ENCODE data around the gene METRN.
"Not testable (repeated sequence)": the region's sequence is repeated elsewhere in the genome, so short reads cannot be mapped to it uniquely, and the experiment has no call there.

The METRN gene

GRCh38 chr16:754121-754607 is 39.2 kb downstream of the METRN start:
- not testable (repeated sequence) for DNase-seq (ENCODE audit: low read depth in 1 of 2, low spot score in 1 of 2)

DNA sequence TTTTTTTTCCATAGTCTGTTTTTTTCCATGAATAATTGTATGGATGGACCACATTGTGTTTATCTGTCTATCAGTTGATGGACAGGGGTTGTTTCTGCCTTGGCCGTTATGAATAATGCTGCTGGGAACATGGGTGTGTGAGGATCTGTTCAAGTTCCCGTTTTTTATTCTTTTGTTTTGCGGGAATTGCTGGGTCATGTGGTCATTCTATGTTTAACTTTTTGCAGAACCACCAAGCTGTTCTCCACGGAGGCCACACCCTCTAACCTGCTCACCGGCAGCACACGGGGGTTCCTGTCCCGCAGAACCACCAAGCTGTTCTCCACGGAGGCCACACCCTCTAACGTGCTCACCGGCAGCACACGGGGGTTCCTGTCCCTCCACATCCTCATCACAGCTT is 39.7 kb downstream of the METRN start:
- no peak for DNase-seq (ENCODE audit: low read depth in 1 of 2, low spot score in 1 of 2)

DNA sequence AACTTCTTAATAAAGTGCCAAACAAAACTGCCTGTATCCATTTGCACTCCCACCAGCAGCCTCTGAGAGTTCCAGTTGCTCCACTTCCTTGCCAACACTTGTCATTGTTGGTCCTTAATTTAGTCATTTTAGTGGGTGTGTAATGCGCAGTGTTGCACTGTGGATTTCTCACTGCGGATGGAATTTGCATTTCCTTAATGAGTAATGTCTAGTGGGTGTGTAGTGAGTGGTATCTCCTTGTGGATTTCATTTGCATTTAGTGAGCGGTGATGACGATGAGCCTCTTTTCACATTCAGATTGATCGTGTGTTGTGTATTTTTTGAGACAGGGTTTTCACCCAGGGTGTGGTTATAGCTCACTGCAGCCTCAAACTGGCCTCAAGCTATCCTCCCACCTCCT is 41.5 kb downstream of the METRN start:
- no peak for DNase-seq (ENCODE audit: low read depth in 1 of 2, low spot score in 1 of 2)

GRCh38 chr16:759110-759910 is 44.4 kb downstream of the METRN start:
- DNase-seq (ENCODE audit: low read depth in 1 of 2, low spot score in 1 of 2), result no peak

- no peak for DNase-seq (ENCODE audit: low read depth in 1 of 2, low spot score in 1 of 2)
These were observed 45.1 kb downstream of the METRN start for GRCh38 chr16:760065-760464.

DNA sequence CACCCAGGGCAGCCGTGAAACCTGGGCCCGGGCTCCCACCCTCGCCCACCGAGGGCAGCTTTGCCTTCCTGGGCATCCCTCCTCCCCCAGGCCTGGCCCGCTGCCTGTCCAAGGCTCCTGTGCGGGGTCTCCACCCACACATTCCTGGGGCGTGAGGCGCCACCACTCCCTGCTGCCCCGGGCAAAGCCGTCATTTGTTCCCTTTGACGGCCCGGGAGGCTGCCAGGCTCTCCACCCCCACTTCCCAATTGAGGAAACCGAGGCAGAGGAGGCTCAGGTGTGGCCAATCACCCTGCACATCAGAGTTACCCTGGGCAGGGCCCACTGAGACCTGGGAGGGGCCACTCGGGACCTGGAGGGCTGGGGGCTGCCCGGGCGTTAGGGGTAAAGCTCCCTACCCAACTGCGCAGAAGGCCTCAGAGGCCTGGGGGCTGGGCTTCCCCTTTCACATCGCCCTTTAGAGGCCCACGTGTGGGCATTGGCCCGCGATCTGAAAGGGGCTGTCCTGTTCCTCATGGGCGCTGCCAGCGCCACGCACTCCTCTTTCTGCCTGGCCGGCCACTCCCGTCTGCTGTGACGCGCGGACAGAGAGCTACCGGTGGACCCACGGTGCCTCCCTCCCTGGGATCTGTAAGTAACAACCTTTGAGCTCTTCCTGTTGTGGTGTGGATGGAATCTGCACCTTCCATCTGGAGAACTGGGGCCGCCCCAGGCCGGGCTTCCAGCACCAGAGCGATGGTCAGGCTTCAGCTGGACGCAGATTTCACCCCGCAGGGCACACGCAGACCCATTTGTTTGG is 45.8 kb downstream of the METRN start, which contains the start of gene MSLN:
MSLN (plus strand) TSS at position 190 of the 799 bp plus-strand sequence. CDS start 1,947 bp downstream, outside the sequence.
- no peak for DNase-seq (ENCODE audit: low read depth in 1 of 2, low spot score in 1 of 2)

GRCh38 chr16:761625-762513 is 47.0 kb downstream of the METRN start:
- no peak for DNase-seq (ENCODE audit: low read depth in 1 of 2, low spot score in 1 of 2)

- DNase-seq (ENCODE audit: low read depth in 1 of 2, low spot score in 1 of 2), result no peak
These were observed 47.8 kb downstream of the METRN start for GRCh38 chr16:762595-763268.

DNA sequence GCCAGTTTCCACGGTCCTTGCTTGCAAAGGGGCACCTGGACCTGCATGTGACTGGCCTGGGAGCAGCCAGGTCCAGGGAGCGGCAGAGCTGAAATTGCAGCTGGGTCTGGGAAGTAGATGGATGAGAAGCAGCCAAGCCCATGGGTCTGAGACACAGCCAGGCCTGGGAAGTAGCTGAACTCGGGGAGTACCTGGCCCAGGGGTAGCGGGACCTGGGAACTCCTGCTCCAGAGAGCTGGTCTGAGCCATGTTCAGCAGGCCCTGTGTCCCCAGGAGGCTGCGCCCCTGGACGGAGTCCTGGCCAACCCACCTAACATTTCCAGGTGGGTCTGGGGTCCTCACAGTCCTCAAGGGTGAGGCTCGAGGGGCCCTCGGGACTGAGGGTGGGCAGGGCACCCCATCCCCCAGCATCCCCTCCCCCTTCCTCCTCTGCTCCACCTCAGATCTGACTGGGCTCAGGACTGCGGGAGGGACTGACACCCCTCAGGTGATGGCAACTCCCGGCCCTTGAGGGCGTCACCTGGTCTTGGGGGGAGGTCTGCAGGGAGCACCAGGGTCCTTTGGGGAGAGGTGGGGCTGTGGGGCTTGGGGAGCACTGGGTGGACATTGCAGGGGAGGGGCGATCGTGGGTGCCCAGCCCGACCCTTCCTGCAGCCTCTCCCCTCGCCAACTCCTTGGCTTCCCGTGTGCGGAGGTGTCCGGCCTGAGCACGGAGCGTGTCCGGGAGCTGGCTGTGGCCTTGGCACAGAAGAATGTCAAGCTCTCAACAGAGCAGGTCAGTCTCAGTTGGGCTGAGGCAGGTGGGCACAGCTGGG is 48.7 kb downstream of the METRN start:
- DNase-seq (ENCODE audit: low read depth in 1 of 2, low spot score in 1 of 2), result no peak

- no peak for DNase-seq (ENCODE audit: low read depth in 1 of 2, low spot score in 1 of 2)
These were observed 49.3 kb downstream of the METRN start for GRCh38 chr16:764184-764750.

DNA sequence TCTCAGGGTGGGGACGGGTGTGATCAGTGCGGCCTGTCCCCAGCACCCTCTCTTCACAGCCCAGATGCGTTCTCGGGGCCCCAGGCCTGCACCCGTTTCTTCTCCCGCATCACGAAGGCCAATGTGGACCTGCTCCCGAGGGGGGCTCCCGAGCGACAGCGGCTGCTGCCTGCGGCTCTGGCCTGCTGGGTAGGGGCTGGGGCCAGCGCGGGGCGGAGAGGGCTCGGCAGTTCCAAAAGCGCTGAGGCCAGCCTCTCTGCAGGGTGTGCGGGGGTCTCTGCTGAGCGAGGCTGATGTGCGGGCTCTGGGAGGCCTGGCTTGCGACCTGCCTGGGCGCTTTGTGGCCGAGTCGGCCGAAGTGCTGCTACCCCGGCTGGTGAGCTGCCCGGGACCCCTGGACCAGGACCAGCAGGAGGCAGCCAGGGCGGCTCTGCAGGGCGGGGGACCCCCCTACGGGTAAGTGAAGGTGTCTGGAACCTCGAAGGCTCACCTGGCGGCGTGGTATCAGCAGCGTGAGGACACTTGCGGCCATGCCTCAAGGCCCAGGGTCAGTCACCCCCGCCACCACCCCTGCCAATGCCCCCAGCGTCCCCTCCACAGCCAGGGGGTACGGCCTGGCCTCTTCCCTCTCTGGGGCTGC is 50.0 kb downstream of the METRN start:
- no peak for DNase-seq (ENCODE audit: low read depth in 1 of 2, low spot score in 1 of 2)

- DNase-seq (ENCODE audit: low read depth in 1 of 2, low spot score in 1 of 2), result no peak
These were observed 50.6 kb downstream of the METRN start for GRCh38 chr16:765488-765865.

DNA sequence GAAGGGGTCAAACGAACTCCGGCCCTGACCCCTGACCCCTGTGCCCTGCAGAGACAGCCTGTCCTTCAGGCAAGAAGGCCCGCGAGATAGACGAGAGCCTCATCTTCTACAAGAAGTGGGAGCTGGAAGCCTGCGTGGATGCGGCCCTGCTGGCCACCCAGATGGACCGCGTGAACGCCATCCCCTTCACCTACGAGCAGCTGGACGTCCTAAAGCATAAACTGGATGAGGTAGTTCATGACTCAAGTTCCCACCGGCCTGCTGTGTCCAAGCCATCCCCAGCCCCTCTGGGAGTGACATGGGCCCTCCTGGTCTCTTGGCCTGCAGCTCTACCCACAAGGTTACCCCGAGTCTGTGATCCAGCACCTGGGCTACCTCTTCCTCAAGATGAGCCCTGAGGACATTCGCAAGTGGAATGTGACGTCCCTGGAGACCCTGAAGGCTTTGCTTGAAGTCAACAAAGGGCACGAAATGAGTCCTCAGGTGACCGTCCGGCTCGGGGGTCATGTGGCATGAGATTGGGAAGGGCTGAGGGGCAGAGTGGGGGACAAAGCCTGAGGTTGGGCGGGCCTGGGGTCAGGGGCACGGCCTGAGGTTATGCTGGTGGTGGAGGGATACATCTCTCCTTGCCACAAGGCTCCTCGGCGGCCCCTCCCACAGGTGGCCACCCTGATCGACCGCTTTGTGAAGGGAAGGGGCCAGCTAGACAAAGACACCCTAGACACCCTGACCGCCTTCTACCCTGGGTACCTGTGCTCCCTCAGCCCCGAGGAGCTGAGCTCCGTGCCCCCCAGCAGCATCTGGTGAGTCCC is 51.3 kb downstream of the METRN start:
- no peak for DNase-seq (ENCODE audit: low read depth in 1 of 2, low spot score in 1 of 2)

DNA sequence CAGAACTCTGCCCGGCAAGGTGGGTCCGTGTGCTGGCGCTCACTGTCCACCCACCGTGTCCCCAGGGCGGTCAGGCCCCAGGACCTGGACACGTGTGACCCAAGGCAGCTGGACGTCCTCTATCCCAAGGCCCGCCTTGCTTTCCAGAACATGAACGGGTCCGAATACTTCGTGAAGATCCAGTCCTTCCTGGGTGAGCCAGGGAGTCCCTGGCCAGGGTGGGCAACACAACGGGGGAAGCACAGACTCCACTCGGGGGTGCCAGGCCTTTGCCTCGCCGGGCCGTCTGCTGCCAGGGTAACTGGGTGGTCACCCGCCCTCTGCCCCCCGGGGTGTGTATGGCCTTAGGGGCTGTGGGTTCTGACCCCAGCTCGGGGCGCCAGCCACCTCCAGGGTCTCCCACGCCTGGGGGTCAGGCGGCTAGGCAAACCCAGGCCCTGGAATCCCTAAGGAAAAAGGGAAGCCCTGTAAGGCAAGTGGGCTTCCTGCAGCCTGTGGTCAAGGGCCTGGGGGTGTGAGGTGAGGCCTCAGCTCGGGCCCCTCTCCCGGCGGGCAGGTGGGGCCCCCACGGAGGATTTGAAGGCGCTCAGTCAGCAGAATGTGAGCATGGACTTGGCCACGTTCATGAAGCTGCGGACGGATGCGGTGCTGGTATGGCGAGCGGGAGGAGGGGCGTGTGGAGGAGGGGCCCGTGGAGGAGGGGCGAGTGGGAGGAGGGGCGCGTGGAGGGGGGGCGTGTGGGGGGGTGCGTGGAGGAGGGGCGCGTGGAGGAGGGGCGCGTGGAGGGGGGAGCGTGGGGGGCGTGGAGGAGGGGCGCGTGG is 52.1 kb downstream of the METRN start:
- no peak for DNase-seq (ENCODE audit: low read depth in 1 of 2, low spot score in 1 of 2)

DNA sequence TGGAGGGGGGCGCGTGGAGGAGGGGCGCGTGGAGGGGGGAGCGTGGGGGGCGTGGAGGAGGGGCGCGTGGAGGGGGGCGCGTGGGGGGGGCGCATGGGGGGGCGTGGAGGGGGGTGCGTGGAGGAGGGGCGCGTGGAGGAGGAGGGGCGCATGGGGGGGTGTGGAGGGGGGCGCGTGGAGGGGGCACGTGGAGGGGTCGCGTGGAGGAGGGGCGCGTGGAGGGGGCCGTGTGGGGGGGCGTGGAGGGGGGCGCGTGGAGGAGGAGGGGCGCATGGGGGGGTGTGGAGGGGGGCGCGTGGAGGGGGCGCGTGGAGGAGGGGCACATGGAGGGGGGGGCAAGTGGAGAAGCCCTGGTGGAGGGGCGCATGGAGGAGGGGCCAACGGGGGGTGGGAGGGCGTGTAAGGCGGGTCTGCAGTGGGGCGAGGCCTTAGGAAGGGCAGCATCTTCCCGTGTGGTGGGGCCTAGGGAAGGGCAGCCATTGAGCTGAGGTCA is 52.9 kb downstream of the METRN start:
- no peak for DNase-seq (ENCODE audit: low read depth in 1 of 2, low spot score in 1 of 2)

DNA sequence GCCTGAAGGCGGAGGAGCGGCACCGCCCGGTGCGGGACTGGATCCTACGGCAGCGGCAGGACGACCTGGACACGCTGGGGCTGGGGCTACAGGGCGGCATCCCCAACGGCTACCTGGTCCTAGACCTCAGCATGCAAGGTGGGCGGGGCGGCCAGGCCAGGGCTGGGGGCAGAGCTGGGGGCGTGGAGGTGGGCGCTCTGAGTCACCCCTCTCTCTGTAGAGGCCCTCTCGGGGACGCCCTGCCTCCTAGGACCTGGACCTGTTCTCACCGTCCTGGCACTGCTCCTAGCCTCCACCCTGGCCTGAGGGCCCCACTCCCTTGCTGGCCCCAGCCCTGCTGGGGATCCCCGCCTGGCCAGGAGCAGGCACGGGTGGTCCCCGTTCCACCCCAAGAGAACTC is 53.5 kb downstream of the METRN start:
- DNase-seq (ENCODE audit: low read depth in 1 of 2, low spot score in 1 of 2), result no peak

Data from stimulated activated CD4-positive, alpha-beta T cell treated with anti-CD3 and anti-CD28 coated beads, Interleukin-15, amount 100 ng/mL, for 1 hour (primary cell).